ENCODE measurements around the gene KCNA3.
A peak's percentile ranks its signal among the peaks of the same experiment; 100 is the strongest.

KCNA3 gene

DNA sequence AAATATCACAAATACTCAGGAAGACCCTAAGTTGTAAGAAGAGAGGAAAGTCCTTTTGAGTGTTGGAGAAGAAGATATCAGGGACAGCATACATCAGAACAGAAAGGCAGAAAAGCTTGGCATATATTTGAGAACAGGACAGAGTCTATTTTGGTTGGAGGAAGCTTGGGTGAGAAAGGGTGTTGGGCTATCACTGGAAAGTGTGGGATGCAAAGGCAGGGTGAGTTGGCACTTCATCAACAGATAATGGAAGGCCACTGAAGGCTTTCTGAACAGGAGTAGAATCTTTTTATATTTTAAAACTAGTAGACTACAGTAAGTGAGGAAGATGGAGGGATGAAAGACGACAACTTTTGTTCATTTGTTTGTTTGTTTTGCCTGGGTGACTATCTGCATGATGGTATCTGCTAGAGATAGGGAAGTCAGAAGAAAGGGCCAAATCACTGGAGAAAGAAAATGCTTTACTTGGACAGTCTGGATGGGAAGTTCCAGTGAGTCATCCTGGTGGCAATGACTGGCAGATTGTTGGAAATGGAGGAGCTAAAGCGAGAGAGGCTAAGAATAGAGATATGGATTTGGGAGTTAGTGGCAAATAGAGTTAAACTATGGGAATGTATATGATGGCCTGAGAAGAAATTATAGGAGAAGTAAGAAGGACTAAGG is 34.9 kb downstream of the KCNA3 start:
- FAIRE-seq (no peak), DNase-seq (ENCODE audit: low spot score) (no peak)

- FAIRE-seq = no peak
- no peak for DNase-seq (ENCODE audit: low spot score)
These were observed 36.2 kb downstream of the KCNA3 start for GRCh38 chr1:110638556-110638955.

DNA sequence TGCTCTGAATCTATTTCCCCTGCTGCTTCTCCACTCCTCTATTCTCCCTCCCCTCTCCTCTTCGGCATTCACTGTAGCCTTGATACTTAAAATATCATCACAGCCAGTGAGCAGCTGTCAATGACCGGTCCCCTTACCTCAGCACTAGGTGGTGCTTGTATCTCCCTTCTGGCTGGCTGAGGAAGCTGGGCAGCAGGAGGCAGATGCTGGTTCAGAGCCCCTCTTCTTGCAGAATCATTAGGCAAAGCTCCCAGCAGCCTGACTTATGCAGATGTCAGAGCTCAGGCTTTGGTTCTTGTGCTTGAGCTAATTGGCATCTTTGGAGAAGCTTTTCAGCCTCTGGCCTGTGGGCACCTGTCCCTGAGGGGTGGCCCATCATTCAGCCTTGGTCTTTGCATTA is 36.7 kb downstream of the KCNA3 start:
- no peak for FAIRE-seq
- no peak for DNase-seq (ENCODE audit: low spot score)

GRCh38 chr1:110637475-110637874 is 37.3 kb downstream of the KCNA3 start:
- DNase-seq (ENCODE audit: low spot score) (no peak), FAIRE-seq (no peak)

DNA sequence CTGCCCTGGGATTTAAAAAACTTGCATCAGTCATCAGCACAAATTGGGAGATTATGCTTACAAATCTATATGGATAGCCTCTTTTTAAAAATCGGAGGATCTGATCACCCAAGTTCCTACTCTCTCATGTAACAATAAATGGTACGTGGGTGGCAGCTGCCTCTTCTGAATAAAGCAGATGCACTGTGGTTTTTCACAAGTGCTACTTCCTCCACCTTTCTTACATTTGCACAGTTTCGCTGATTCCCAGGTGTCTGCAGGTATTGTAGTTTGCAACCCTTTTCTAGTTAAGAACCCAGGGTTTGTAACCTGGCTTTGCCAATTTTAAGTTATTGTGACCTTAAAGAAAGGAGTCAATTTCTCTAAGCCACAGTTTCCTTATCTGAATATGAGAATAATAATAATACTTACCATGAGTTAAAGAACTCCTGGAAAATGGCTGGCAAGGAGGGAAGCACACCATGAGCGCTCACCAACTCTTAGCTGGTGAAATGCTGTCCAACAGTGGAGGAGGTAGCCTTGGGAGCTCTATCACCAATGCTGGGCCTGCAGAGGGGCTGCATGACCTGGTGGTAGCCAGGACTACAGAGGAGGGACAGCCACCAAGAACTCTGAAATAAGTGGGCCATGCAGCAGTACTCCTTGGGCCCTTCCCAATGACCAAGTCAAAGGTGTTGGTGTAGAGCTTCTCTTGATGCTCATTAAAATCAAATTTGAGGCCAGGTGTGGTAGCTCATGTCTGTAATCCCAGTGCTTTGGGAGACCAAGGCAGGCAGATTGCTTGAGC is 38.4 kb downstream of the KCNA3 start:
- no peak for FAIRE-seq
- DNase-seq (ENCODE audit: low spot score) = no peak

GRCh38 chr1:110635434-110635833 is 39.3 kb downstream of the KCNA3 start:
- no peak for DNase-seq (ENCODE audit: low spot score)
- no peak for FAIRE-seq

DNA sequence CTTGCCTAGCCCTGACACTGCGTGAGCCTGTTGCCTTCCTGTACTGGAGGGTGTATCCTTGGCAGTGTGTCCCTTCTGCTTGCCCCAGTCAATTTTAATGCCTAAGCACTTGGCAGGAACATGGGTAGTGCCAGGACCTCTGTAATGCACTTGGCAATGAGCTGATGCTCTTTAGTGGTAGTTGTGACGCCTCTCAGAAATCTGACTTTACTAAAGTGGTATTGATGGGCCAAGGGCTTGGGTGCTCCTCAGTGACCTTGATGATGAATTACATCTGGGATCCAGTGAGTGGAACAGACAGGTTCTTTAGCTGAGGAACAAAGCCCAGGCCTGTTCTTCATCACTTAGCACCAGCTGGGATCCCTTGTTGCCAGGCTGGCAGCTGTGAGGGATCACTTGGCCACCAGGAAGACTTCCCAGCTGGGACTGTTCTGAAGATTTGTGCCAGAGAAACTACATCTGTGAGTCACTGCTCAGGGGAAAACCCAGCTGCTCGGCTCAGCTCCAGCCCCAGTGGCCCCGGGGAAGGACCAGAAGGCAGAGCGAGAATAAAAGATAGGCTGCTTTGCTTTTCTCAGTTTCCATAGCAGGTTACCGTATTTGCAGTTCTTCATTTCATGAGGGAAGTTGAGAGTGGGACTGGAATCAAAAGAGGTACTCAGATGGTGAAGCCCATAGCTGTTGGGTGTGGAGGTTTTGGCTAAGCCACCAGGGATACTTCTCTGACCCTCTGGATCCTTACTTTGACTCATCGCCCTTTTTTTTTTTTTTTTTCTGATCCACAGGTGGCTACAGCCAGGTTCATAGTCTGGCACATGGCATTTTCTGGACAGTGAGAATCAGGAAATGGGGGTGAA is 40.1 kb downstream of the KCNA3 start:
- FAIRE-seq (no peak), DNase-seq (ENCODE audit: low spot score) (peak; percentile 74)

DNA sequence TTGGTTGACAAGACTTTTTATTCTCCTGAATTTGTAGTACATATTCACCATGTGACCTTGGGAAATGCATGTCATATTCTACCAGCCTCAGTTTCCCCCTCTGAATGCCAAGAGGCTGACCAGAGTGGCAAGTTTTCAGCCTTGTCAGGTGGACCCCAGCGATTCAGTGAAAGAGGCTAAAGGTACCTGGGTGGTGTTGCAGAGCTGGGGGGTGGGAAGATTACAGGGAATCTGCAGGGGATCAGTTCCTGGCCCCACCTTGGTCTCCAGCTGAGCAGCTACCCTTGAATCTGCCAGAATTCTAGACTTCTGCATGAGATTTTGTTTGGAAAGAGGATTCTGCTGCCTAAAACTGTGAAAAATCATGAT is 40.7 kb downstream of the KCNA3 start:
- FAIRE-seq (no peak), DNase-seq (ENCODE audit: low spot score) (no peak)

DNA sequence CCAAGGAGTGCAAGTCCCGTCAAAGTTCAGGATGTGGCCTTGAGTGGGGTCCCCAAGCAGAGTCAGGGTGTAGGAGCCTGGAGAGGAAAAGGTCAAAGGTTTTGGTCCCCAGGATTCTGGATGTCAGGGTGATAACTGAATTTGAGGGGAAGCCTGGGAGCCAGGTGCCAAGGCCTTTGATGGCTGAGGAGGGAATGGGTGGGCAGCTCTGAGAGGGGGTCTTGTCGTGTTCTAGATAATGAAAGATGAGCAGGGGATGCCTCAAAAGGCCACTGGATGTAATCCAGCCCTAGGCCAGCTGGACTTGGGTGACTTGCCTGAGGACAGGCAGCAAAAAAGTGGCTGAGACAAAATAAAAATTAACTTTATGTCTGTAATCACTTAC is 41.1 kb downstream of the KCNA3 start:
- no peak for DNase-seq (ENCODE audit: low spot score)
- FAIRE-seq = no peak

DNA sequence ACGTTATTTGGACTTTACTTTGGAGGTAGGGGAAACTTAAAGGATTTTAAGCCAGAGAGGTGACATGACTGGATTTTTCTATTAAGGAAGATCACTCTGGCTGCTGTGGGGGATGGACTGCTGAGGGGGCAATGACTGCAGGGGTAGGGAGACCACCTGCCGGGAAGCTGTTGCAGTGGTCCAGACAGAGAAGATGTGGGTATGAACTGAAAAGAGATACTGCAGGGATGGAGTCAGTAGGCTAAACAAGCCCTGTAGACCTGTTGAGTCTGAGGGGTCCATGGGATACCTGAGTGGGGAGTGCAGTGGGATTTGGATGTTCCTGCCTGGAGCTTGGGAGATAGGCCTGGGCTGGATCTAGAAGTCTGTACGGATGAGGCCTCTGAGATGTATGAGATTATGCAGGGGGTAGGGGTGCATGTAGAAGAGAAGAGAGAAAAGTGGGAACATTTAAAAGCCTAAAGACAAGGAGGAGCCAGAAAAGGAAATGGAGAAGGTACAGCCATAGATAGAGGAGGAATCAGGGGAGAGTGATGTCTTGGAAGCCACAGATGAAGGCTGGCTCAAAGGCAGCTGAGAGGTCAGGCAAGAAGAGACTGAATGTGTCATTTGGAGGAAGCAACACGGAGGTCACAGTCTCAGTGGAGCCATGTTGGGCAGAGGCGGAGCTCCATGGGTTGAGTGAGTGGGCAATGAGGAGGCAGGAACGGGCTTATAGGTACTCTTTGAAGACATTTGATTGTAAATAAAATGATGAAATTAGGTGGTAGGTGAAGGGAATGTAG is 42.7 kb downstream of the KCNA3 start:
- DNase-seq (ENCODE audit: low spot score) (no peak), FAIRE-seq (no peak)

DNA sequence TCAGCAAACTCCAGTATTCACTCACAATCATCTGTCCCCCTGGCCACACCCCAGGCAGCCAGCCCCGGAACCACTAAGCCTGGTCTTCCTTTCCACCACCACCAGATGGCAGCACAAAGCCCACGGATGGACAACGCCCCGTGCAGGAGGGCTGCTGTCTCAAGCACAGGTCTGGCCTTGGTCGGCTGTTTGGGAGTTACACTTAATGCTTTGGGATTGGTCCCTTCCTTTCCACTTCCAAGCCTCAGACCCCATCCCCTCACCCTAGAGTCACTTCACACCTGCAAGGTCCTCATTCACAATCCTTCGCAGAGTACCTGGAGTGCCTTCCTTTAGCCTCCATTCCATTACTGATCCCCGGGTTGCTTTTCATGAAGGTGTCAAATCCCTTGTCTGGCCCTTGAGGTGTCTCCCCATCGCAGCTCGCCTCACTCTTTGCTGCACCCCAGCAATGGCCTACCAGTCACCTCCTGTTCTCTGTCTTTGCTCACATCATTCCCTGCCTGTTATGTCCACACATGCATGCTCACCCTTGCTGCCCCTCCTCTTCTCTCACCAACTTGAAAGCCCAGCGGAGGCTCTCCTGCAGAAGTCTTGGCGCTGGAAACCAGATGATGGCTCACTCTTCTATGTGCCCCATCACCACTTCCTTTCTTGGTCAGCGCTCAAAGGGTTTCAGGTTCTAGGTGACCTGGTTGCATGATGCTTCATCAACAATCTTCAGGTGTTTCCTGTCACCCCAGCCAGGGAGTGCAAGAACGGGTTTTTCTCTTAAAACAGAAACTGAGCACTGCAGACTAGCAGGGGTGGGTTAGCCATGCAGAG is 43.7 kb downstream of the KCNA3 start:
- FAIRE-seq (no peak), DNase-seq (ENCODE audit: low spot score) (peak; percentile 84)

GRCh38 chr1:110628323-110629105 is 46.2 kb downstream of the KCNA3 start:
- FAIRE-seq (no peak), DNase-seq (ENCODE audit: low spot score) (no peak)

DNA sequence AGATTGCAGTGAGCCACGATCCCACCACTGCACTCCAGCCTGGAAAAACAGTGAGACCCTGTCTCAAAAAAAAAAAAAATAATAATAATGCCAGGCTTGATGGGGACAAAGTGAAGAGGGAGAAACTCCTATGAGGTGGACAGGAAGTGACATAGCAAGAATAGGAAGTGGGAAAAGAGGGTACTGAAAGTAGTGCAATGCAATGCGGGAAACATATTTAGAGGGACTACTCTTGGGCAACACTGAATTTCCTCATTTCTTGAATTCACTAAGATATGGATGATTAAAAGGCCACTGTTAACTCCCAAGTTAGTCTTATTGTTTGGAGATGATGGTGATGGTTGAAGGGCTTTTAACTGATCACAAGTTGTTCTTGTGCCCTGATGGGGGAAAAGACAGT is 47.0 kb downstream of the KCNA3 start:
- no peak for FAIRE-seq
- DNase-seq (ENCODE audit: low spot score) = no peak

DNA sequence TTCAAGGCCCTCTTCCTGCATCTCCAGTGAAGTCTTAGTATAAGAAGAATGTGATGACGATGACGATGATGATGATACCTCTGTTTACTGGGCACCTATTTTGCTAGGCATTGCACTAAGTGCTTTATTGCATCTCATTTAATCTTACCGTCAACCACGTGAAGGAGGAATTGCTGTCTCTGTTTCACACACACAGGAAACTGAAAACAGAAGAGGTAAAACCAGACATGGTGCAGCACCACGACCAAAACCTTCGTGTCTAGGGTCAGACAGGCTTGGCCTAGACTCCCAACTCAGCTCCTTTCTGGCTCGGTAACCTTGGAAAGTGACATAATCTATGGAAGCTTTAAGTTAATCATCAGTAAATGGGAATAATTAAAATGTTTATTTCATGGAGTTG is 47.9 kb downstream of the KCNA3 start:
- DNase-seq (ENCODE audit: low spot score) = no peak
- no peak for FAIRE-seq
